ENCODE data around the gene GNB4.

Gene GNB4

GRCh38 chr3:179451265-179452175 is at the start of gene GNB4:
TSS of gene GNB4 (minus strand) at chr3:179451470. CDS start at chr3:179426200, 25,270 bp downstream.
- DNase-seq: peak; percentile 63

- no peak for DNase-seq
Observed at GRCh38 chr3:179495483-179495882, 44.2 kb upstream of the GNB4 start.

- no peak for DNase-seq
Observed at GRCh38 chr3:179493260-179493659, 42.0 kb upstream of the GNB4 start.

GRCh38 chr3:179488213-179488612 is 36.9 kb upstream of the GNB4 start:
- DNase-seq: no peak

- DNase-seq: no peak
Observed at GRCh38 chr3:179486806-179487205, 35.5 kb upstream of the GNB4 start.

DNA sequence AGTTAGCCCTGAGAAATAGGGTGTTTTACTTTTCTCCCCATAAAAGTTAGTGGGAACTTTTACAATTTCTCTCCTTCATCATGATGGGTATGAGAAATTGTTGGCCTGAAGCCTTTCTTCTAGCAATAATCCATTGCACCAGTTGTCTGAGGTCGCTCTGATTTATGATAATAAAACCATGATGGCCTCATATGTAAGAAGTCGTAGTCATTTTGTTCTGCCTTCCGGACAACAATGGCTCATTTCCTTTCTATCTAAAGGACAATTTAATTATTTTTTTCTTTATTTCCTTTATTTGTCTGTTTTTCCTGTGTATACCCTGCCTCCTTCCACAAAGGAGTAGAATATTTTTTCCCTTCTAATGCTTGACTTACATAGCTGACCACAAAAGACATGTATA is 31.6 kb upstream of the GNB4 start:
- no peak for DNase-seq

DNA sequence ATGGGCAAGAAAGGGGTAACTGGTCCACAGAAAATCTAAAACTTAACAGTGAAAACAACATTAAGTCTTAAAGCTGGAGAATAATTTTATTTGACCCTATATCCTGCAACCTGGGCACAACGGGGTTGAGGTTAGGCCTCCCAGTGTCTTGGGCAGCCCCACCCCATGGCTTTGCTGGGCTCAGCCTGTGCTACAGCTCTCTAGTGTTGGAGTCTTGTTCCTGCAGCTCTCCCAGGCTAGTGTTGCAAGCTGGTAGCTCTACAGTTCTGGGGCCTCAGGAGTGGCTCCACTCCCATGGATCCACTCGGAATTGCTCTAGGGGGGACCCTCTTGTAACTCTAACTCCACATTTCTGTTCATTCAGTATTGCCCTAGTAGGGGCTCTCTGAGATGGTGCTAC is 24.9 kb upstream of the GNB4 start:
- no peak for DNase-seq

- DNase-seq: no peak
Observed at GRCh38 chr3:179474480-179474879, 23.2 kb upstream of the GNB4 start.

GRCh38 chr3:179473565-179473964 is 22.3 kb upstream of the GNB4 start:
- no peak for DNase-seq

DNA sequence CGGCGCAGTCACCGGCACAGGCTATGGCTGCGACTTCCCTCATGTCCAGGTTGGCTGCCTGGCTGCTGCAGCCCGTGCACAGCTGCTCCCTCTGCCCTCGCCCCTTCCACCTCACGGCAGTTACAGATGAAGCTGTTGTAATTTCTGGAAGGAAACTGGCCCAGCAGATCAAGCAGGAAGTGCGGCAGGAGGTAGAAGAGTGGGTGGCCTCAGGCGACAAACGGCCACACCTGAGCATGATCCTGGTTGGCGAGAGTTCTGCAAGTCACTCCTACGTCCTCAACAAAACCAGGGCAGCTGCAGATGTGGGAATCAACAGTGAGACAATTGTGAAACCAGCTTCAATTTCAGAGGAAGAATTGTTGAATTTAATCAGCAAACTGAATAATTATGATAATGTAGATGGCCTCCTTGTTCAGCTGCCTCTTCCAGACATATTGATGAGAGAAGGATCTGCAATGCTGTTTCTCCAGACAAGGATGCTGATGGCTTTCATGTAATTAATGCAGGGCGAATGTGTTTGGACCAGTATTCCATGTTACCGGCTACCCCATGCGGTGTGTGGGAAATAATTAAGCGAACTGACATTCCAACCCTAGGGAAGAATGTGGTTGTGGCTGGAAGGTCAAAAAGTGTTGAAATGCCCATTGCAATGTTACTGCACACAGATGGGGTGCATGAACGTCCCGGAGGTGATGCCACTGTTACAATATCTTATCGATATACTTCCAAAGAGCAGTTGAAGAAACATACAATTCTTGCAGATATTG is 13.2 kb upstream of the GNB4 start:
- DNase-seq: peak; percentile 62

DNA sequence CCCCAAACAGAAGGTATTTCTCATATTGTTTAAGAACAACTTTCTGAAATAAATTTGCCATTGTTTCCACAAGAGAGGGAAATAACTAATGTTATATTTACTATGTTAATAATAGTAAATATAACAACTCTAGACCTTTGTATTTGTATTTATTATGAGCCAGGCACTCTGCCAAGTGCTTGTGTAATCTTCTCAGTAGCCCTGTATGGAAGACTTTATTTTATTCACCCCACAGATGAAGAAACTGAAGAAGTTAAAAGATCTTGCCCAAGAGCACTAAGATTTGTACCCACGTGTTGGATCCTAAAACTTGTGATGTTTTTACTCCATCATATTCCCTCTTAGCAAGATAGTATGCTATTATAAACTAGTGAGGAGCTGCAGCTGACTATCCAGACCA is 12.0 kb upstream of the GNB4 start:
- no peak for DNase-seq

DNA sequence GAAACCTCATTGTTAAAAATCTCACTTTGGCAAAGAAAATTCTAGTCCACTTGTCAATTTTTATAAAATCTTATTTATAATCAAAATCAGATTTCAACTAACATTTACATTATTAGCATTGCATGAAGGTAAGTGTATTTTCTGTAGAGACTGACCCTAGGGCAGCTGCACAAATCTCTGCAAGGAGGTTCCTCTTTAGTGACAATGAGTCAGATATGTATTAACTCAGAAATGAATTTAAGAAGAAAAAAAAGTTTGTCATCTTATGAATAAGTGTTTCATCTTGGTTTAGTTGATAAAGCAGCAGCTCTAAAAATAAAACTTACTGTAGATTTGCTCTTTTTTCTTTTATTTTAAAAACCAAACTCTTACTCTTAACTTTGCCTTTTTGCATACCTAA is 9.0 kb upstream of the GNB4 start:
- DNase-seq: no peak

- no peak for DNase-seq
Observed at GRCh38 chr3:179455954-179456353, 4.7 kb upstream of the GNB4 start.

DNA sequence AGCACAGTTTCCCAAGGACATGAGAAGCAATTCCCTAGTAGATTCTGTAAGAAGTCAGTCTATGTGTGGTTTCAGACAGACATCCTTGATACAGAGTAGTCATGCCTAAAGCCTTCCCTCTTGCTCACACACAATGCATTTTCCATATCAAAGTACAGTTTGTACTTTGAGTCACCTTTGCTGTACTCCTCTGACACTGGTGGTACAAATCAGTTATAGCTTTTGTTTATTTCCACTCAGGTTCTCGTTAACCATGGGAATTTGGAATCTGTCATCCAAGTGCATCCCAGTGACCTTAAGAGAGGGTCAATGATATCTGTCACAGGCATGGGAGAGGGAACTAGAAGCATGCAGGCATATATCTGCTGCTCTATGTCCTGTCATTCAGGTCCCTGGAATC is 3.6 kb upstream of the GNB4 start:
- DNase-seq: no peak

GRCh38 chr3:179453967-179454366 is 2.7 kb upstream of the GNB4 start:
- no peak for DNase-seq

DNA sequence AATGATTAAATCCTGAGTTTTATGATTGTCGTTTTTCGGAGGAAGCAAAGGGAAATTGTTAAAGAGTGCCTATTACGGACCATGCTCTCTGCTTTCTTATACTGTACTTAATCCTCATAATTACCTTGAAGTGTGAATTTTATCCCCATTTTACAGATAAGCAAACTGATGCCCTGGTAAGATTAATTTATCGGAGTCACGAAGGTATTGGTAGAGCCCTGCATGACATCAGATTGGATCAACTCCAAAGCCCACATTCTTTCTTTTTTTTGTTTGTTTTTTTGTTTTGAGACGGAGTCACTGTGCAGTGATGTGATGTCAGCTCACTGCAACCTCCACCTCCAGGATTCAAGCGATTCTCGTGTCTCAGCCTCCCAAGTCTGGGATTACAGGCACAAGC is 1.6 kb upstream of the GNB4 start:
- no peak for DNase-seq

DNA sequence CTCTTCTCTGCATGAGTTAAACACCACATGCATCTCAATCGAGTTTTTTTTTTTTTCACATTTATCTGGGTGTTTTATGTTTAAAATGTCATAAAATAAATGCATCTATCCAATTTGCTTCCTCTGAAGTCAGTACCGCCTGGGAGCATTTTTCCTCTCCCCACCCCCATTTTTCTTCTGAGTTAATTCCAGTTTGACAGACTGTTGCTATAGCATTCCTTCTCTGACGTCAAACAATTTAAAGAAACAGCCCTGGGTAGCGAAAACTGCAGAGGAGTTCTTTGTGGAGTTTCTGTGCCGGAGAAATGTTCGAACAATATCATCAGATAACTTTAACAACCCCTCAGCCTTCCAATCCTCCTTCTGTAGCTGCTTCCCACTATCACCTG is 900 bp upstream of the GNB4 start:
- no peak for DNase-seq

DNA sequence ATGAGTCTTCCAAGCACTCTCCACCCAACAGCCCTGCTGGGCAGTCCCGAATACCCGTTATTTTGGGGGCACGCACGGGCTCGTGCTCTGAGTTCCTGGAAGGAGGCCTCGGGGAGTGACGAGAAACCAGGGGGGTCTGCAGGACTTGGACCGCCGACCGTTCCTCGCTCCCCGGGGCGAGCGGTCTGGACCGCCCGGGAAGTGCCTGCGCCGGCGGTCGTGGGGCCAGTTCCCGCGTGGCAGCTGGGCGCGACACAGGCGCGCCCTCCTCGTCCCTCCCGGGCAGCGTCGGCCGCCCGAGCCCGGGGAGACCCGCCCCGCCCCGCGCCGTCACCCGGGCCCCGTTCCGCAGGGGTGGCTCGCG is 387 bp downstream of the GNB4 start:
- no peak for DNase-seq

- DNase-seq: no peak
Observed at GRCh38 chr3:179450261-179450701, 989 bp downstream of the GNB4 start.

GRCh38 chr3:179449636-179450035 is 1.6 kb downstream of the GNB4 start:
- no peak for DNase-seq

GRCh38 chr3:179447251-179447650 is 4.0 kb downstream of the GNB4 start:
- DNase-seq: no peak

DNA sequence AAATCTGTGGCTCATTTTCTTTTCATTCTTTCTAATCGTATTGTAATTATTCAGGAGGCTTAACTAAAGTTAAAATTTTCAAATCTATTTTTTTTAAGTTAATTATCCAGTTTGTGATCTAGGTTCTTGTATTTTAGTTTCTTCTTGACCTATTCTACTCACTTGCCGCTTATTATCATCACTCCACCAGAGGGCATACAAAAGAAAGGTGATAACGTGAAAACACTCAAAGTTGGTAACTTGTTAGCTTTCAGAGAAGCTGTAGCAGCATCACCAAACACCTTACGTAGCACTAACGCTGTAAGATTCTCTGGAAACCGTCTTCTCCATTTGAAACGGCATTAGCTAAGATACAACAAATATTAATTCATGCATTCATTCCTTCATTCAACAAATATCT is 4.8 kb downstream of the GNB4 start:
- peak; percentile 25 for DNase-seq

- DNase-seq: no peak
Observed at GRCh38 chr3:179438841-179439240, 12.4 kb downstream of the GNB4 start.

GRCh38 chr3:179436517-179436916 is 14.8 kb downstream of the GNB4 start:
- DNase-seq: no peak
